HFFc6 (cell line): ENCODE results near the gene IL32. TPM values are rescaled to one million over a fixed set of nuclear protein-coding genes. Genes with fewer than 3 reads are reported as not detected.
"Not testable (repeated sequence)": the region's sequence is repeated elsewhere in the genome, so short reads cannot be mapped to it uniquely, and the experiment has no call there.

Experiments
- DNase-seq: peaks from one replicate; pipeline ENCODE4 v3.0.0-alpha.2; 2018
- H3K27ac Mint-ChIP-seq: 2 replicates; pipeline ENCODE4 v1.8.0; 2020; ENCODE audit warnings: mild to moderate bottlenecking, mixed read lengths
- H3K27me3 Mint-ChIP-seq: 2 replicates; pipeline ENCODE4 v1.8.0; 2021; ENCODE audit warnings: mild to moderate bottlenecking, moderate library complexity, mixed read lengths; ENCODE audit not compliant: insufficient read depth
- H3K36me3 Mint-ChIP-seq: 2 replicates; pipeline ENCODE4 v1.8.0; 2021; ENCODE audit warnings: low read depth, mixed read lengths
- H3K4me1 Mint-ChIP-seq: 2 replicates; pipeline ENCODE4 v1.8.0; 2020; ENCODE audit warnings: low read depth, mixed read lengths
- H3K4me3 Mint-ChIP-seq: 2 replicates; pipeline ENCODE4 v1.8.0; 2020; ENCODE audit warnings: mild to moderate bottlenecking, moderate library complexity, mixed read lengths
- H3K9me3 Mint-ChIP-seq: 2 replicates; pipeline ENCODE4 v1.8.0; 2020; ENCODE audit warnings: mild to moderate bottlenecking, mixed read lengths
- total RNA-seq, 6 experiments: library from RNA; stranded (reverse); fragmentation: NEBNext Ultra II Directional; extraction: Animal tissue kit (Norgen Biotek cat#: 25700); gene quantifications; 2 replicates in 1 of 6; 3 replicates in 5 of 6; pipeline ENCODE4 v1.2.3, GENCODE V29; 2021
- TF ChIP-seq, protein P1 (sequence below): fragments of 200-600 bp; sonication (generic); IDR thresholded peaks from 2 replicates; pipeline ENCODE4 v1.5.0; 2021; ENCODE audit warnings: antibody characterized with exemption, mild to moderate bottlenecking

The IL32 gene
- total RNA-seq, 6 experiments from 2014 or later = 1.00 to 2.3 (median 1.7) TPM

DNA sequence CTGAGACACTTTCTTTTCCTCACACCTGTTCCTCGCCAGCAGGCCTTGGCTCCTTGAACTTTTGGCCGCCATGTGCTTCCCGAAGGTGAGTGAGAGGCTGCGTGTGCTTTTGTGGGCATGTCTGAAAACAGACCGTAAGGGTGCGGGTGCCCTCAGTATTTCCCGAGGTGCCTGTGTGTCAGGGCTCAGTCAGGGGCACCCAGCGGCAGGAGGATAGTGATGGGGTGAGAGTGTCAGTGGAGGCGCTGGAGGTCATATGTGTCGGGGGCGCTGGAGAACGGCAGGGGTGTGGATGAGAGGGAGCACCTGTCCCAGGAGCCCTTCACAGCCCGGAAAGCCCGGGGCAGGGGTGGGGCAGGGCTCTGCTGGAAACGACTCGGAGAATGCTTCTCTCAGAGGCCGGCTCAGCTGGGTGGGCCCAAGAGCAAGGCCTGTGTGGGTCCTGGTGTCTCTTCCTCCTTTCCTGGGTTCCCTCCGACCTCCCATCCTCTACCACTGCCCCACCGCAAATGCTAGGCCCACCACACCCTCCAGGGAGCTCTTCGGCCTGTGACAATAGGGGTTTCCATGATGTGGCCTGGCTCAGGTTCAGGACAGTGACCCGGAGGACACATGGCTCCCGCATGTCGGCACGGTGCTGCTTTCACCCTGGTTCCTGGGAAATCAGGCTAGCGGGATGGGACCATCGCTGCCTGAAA is 451 bp downstream of the IL32 start:
- Mint-ChIP-seq H3K27ac (no peak overlapping the region), H3K36me3 (no peaks in the 10 kb centered on the region), H3K4me3 (no peak overlapping the region)

DNA sequence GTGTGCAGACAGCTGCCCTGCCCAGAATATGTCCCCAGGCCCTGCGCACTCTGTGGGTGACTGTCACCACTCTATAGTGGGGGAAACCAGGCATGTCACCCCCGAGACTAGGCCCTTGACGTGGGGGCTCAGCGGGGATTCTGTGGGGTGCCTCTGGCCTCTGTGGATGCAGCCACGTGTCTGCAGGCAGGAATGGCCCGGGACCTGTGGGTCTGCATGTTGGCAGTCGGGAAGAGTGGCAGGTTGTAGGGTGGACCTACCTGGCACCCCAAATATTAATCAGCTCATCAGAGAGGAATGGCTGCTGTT is 954 bp downstream of the IL32 start:
- Mint-ChIP-seq H3K27ac (no peak overlapping the region), H3K27me3 (peaks cover 7% of the 10 kb centered on the region)
- TF ChIP-seq, protein P1, sequence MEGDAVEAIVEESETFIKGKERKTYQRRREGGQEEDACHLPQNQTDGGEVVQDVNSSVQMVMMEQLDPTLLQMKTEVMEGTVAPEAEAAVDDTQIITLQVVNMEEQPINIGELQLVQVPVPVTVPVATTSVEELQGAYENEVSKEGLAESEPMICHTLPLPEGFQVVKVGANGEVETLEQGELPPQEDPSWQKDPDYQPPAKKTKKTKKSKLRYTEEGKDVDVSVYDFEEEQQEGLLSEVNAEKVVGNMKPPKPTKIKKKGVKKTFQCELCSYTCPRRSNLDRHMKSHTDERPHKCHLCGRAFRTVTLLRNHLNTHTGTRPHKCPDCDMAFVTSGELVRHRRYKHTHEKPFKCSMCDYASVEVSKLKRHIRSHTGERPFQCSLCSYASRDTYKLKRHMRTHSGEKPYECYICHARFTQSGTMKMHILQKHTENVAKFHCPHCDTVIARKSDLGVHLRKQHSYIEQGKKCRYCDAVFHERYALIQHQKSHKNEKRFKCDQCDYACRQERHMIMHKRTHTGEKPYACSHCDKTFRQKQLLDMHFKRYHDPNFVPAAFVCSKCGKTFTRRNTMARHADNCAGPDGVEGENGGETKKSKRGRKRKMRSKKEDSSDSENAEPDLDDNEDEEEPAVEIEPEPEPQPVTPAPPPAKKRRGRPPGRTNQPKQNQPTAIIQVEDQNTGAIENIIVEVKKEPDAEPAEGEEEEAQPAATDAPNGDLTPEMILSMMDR = no peak

More for the DNA sequence above, 451 bp downstream of the IL32 start:
- H3K4me1 Mint-ChIP-seq = peaks cover 9% of the 10 kb centered on the region
- H3K27me3 Mint-ChIP-seq = peaks cover 4% of the 10 kb centered on the region
- no peak for DNase-seq
- TF ChIP-seq, protein P1 = no peak
- no peaks in the 10 kb centered on the region for H3K9me3 Mint-ChIP-seq

DNA sequence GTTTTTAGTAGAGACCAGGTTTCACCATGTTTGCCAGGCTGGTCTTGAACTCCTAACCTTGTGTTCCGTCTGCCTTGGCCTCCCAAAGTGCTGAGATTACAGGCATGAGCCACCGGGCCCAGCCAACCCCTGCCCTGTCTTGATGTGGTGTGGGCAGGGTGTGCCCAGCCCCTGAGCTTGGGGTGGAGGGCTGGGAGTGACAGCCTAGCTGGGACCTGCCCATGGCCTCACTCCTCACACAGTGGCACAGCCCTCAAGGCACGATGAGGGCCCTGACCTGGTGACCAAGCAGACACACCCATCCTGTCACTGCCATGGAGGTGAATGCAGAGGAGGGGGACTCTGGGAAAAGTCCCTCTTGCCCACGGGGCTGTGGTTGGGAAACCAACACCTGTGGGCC is 3.0 kb downstream of the IL32 start:
- Mint-ChIP-seq H3K4me3 (no peak overlapping the region), H3K36me3 (no peaks in the 10 kb centered on the region), H3K27ac (no peak overlapping the region), H3K4me1 (peaks cover 9% of the 10 kb centered on the region), H3K9me3 (no peaks in the 10 kb centered on the region), H3K27me3 (peaks cover 9% of the 10 kb centered on the region)
- no peak for DNase-seq
- TF ChIP-seq, protein P1 = no peak

More for the DNA sequence above, 954 bp downstream of the IL32 start:
- H3K4me1 Mint-ChIP-seq = peaks cover 9% of the 10 kb centered on the region
- H3K36me3 Mint-ChIP-seq = no peaks in the 10 kb centered on the region
- DNase-seq = no peak
- no peak overlapping the region for H3K4me3 Mint-ChIP-seq
- no peaks in the 10 kb centered on the region for H3K9me3 Mint-ChIP-seq

DNA sequence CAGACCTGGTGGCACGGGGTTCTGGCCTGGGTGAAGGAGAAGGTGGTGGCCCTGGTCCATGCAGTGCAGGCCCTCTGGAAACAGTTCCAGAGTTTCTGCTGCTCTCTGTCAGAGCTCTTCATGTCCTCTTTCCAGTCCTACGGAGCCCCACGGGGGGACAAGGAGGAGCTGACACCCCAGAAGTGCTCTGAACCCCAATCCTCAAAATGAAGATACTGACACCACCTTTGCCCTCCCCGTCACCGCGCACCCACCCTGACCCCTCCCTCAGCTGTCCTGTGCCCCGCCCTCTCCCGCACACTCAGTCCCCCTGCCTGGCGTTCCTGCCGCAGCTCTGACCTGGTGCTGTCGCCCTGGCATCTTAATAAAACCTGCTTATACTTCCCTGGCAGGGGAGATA is 3.7 kb downstream of the IL32 start:
- H3K27me3 Mint-ChIP-seq = peaks cover 15% of the 10 kb centered on the region
- H3K36me3 Mint-ChIP-seq, H3K9me3 Mint-ChIP-seq, DNase-seq, H3K4me3 Mint-ChIP-seq, H3K4me1 Mint-ChIP-seq, H3K27ac Mint-ChIP-seq: not testable (repeated sequence)

DNA sequence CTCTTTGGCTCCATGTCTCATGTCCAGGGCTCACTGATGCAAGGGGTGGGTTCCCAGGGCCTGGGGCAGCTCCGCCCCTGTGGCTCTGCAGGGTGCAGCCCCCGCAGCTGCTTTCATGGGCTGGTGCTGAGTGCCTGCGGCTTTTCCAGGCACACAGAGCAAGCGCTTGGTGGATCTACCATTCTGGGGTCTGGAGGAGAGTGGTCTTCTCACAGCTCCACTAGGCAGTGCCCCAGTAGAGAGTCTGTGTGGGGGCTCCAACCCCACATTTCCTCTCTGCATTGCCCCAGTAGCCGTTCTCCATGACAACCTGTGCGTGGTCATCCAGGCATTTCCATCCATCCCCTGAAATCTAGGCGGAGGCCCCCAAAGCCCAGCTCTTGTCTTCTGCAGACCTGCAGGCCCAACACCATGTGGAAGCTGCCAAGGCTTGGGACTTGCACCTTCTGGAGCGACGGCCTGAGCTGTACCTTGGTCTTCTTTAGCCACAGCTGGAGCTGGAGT is 5.2 kb downstream of the IL32 start:
- Mint-ChIP-seq H3K9me3 (no peaks in the 10 kb centered on the region), H3K36me3 (no peaks in the 10 kb centered on the region), H3K4me3 (no peak overlapping the region), H3K4me1 (peaks cover 1% of the 10 kb centered on the region), H3K27me3 (peaks cover 24% of the 10 kb centered on the region), H3K27ac (no peak overlapping the region)
- DNase-seq = no peak
- TF ChIP-seq, protein P1 = no peak

DNA sequence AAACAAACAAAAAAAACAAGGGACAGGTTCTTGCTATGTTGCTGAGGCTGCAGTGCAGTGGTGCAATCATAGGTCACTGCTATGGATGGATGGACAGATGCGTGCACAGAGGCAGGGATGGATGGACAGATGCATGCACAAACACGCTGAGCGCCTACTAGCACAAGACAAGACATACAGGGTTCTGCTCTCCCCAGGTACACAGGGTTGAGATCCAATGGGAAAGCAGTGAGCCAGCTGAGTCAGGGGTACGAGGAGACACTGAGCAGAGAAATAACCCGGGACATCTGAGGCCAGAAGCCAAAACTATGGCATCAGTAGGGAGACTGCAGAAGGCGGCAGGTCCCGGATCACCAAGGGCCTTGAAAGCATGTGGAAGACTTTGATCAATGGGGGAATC is 6.2 kb downstream of the IL32 start:
- Mint-ChIP-seq H3K27me3 (peaks cover 26% of the 10 kb centered on the region), H3K4me1 (no peaks in the 10 kb centered on the region), H3K27ac (no peak overlapping the region), H3K36me3 (no peaks in the 10 kb centered on the region), H3K4me3 (no peak overlapping the region), H3K9me3 (no peaks in the 10 kb centered on the region)
- TF ChIP-seq, protein P1 = no peak
- no peak for DNase-seq

DNA sequence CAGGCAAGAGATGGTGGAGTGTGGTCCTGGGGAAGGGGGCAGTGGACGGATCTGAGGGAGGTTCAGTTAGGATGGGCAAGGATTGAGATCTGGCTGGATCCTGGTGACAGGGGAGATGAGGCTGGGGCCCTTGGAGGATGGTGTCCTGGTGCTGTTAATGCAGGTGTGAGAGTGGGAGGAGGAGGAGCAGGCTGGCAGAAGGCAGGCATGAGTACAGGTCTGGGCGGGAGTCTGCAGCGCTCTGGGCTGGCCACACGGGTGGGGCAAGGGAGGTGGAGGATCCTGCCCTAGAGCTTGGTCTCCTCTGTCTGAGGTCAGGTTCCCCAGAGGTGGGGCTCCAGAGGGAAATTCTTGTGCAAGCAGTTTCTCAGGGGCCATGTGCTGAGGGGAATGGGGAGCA is 6.7 kb downstream of the IL32 start:
- not testable (repeated sequence) for DNase-seq, H3K4me3 Mint-ChIP-seq, H3K27ac Mint-ChIP-seq, H3K36me3 Mint-ChIP-seq, H3K4me1 Mint-ChIP-seq, H3K9me3 Mint-ChIP-seq
- peaks cover 30% of the 10 kb centered on the region for H3K27me3 Mint-ChIP-seq

DNA sequence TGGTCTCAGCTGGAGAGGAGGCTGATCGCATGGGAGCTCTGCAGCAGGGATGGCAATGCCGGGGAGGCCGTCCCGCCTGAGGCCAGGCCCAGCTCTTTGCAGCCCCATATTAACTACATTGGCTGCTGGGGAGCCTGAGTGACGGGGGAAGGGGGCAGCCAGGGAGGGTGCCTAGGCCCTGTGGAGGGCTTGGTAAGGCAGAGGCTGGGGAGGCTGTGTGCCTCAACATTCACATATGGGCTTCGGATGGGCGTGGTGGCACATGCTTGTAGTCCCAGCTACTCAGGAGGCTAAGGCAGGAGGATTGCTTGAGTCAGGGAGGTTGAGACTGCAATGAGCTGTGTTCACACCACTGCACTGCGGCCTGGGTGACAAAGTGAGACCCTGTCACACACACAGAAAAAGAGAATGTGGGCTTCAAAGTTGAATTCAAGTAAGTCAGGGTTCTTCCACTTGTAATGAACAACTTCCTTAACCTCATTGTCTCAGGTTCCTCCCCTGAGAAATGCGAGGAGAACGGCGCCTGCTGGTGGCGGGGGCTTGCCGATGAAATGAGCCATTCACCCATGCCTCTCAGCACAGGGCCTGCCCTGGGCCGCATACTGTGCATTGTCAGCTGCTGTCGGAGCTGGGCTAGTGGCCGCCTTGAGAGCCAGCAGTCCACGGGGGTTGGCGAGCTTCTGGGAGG is 7.3 kb downstream of the IL32 start:
- H3K27ac Mint-ChIP-seq, H3K4me3 Mint-ChIP-seq: not testable (repeated sequence)

More for the DNA sequence above, 7.3 kb downstream of the IL32 start:
- H3K27me3 Mint-ChIP-seq = peaks cover 33% of the 10 kb centered on the region
- not testable (repeated sequence) for H3K4me1 Mint-ChIP-seq, DNase-seq, H3K9me3 Mint-ChIP-seq, H3K36me3 Mint-ChIP-seq
